ENCODE measurements around the gene MAL. TPM values are rescaled to one million over a fixed set of nuclear protein-coding genes. Genes with fewer than 3 reads are reported as not detected.

The MAL gene
- total RNA-seq, 1 donor from 2014 or later = 0.41 TPM

DNA sequence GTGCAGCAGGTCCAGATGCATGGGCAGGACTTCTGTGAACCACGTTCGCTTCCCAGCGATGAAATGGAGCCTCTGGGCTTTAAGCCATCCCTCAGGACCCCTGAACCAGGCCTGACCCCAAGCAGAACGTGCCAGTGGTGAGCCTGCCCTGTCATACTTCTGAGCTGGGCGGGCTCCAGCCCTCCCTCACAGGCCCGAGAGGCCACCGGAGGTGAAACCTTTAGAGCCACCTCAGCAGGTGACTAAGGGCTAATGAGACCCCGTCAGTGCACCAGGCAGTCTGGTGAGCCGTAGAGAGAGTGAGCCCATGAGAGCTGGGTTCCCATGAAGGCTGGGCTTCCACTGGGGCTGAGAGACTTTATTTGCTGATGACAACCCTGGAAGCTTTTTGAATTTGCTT lies 8.9 kb upstream of the MAL start:
- Histone ChIP-seq H3K36me3 (ENCODE audit: insufficient read depth, low read length) (no peaks in the 10 kb centered on the region), H2AFZ (ENCODE audit: low read depth, low read length) (no peak overlapping the region), H3K9ac (ENCODE audit: low read length) (no peak overlapping the region), H3K4me3 (ENCODE audit: insufficient read depth, low read depth, low read length) (no peak overlapping the region), H3K4me1 (ENCODE audit: insufficient read depth, low read length) (no peaks in the 10 kb centered on the region), H3K79me2 (ENCODE audit: insufficient read depth, low read length) (no peaks in the 10 kb centered on the region), H3K9me3 (ENCODE audit: insufficient read depth, low read depth, low read length) (no peaks in the 10 kb centered on the region), H3K27me3 (ENCODE audit: insufficient read depth, low read length) (peaks cover 16% of the 10 kb centered on the region), H3K27ac (ENCODE audit: low read depth, low read length) (no peak overlapping the region), H3K4me2 (ENCODE audit: low read length) (no peak overlapping the region), H4K20me1 (ENCODE audit: insufficient read depth, low read length) (no peaks in the 10 kb centered on the region)
- peaks cover 7% of the 10 kb centered on the region for H3K4me1 Mint-ChIP-seq (ENCODE audit: low read depth, unreplicated experiment)
- FAIRE-seq (no peak), DNase-seq (ENCODE audit: low read depth) (no peak)
- peaks cover 58% of the 10 kb centered on the region for H3K27me3 Mint-ChIP-seq (ENCODE audit: low read depth, unreplicated experiment)
- no peak overlapping the region for H3K4me3 Mint-ChIP-seq (ENCODE audit: unreplicated experiment)
- no peaks in the 10 kb centered on the region for H3K9me3 Mint-ChIP-seq (ENCODE audit: unreplicated experiment)
- H3K36me3 Mint-ChIP-seq (ENCODE audit: low read depth, unreplicated experiment) = no peaks in the 10 kb centered on the region
- H3K27ac Mint-ChIP-seq (ENCODE audit: unreplicated experiment) = no peak overlapping the region
- TF ChIP-seq EZH2 (IDR thresholded peaks at IDR 0.05; ENCODE audit: insufficient read depth, low read length) = no peak
- TF ChIP-seq, protein P1, sequence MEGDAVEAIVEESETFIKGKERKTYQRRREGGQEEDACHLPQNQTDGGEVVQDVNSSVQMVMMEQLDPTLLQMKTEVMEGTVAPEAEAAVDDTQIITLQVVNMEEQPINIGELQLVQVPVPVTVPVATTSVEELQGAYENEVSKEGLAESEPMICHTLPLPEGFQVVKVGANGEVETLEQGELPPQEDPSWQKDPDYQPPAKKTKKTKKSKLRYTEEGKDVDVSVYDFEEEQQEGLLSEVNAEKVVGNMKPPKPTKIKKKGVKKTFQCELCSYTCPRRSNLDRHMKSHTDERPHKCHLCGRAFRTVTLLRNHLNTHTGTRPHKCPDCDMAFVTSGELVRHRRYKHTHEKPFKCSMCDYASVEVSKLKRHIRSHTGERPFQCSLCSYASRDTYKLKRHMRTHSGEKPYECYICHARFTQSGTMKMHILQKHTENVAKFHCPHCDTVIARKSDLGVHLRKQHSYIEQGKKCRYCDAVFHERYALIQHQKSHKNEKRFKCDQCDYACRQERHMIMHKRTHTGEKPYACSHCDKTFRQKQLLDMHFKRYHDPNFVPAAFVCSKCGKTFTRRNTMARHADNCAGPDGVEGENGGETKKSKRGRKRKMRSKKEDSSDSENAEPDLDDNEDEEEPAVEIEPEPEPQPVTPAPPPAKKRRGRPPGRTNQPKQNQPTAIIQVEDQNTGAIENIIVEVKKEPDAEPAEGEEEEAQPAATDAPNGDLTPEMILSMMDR (IDR thresholded peaks at IDR 0.05; ENCODE audit: insufficient read depth, low read depth, low read length) = no peak

GRCh38 chr2:95017071-95017501 lies 8.4 kb upstream of the MAL start:
- Histone ChIP-seq H3K4me2 (ENCODE audit: low read length) (no peak overlapping the region), H3K4me3 (ENCODE audit: insufficient read depth, low read depth, low read length) (no peak overlapping the region), H3K27me3 (ENCODE audit: insufficient read depth, low read length) (peaks cover 16% of the 10 kb centered on the region), H3K9ac (ENCODE audit: low read length) (no peak overlapping the region), H3K4me1 (ENCODE audit: insufficient read depth, low read length) (no peaks in the 10 kb centered on the region), H3K9me3 (ENCODE audit: insufficient read depth, low read depth, low read length) (no peaks in the 10 kb centered on the region), H3K27ac (ENCODE audit: low read depth, low read length) (no peak overlapping the region), H4K20me1 (ENCODE audit: insufficient read depth, low read length) (no peaks in the 10 kb centered on the region), H2AFZ (ENCODE audit: low read depth, low read length) (no peak overlapping the region), H3K79me2 (ENCODE audit: insufficient read depth, low read length) (no peaks in the 10 kb centered on the region), H3K36me3 (ENCODE audit: insufficient read depth, low read length) (no peaks in the 10 kb centered on the region)
- no peak overlapping the region for H3K27ac Mint-ChIP-seq (ENCODE audit: unreplicated experiment)
- H3K36me3 Mint-ChIP-seq (ENCODE audit: low read depth, unreplicated experiment) = no peaks in the 10 kb centered on the region
- no peaks in the 10 kb centered on the region for H3K9me3 Mint-ChIP-seq (ENCODE audit: unreplicated experiment)
- H3K4me3 Mint-ChIP-seq (ENCODE audit: unreplicated experiment) = no peak overlapping the region
- FAIRE-seq = no peak
- peaks cover 7% of the 10 kb centered on the region for H3K4me1 Mint-ChIP-seq (ENCODE audit: low read depth, unreplicated experiment)
- TF ChIP-seq, protein P1 (IDR thresholded peaks at IDR 0.05; ENCODE audit: insufficient read depth, low read depth, low read length) = no peak
- no peak for TF ChIP-seq EZH2 (IDR thresholded peaks at IDR 0.05; ENCODE audit: insufficient read depth, low read length)
- no peak for DNase-seq (ENCODE audit: low read depth)
- peaks cover 63% of the 10 kb centered on the region for H3K27me3 Mint-ChIP-seq (ENCODE audit: low read depth, unreplicated experiment)

- Histone ChIP-seq H3K4me2 (ENCODE audit: low read length) (no peak overlapping the region), H3K36me3 (ENCODE audit: insufficient read depth, low read length) (no peaks in the 10 kb centered on the region), H3K27me3 (ENCODE audit: insufficient read depth, low read length) (peaks cover 20% of the 10 kb centered on the region), H3K9me3 (ENCODE audit: insufficient read depth, low read depth, low read length) (no peaks in the 10 kb centered on the region), H3K4me3 (ENCODE audit: insufficient read depth, low read depth, low read length) (no peak overlapping the region), H2AFZ (ENCODE audit: low read depth, low read length) (no peak overlapping the region), H3K79me2 (ENCODE audit: insufficient read depth, low read length) (no peaks in the 10 kb centered on the region), H4K20me1 (ENCODE audit: insufficient read depth, low read length) (no peaks in the 10 kb centered on the region), H3K9ac (ENCODE audit: low read length) (no peak overlapping the region), H3K27ac (ENCODE audit: low read depth, low read length) (no peak overlapping the region), H3K4me1 (ENCODE audit: insufficient read depth, low read length) (no peaks in the 10 kb centered on the region)
- Mint-ChIP-seq H3K27me3 (ENCODE audit: low read depth, unreplicated experiment) (peaks cover 70% of the 10 kb centered on the region), H3K4me1 (ENCODE audit: low read depth, unreplicated experiment) (peaks cover 3% of the 10 kb centered on the region), H3K36me3 (ENCODE audit: low read depth, unreplicated experiment) (no peaks in the 10 kb centered on the region), H3K4me3 (ENCODE audit: unreplicated experiment) (no peak overlapping the region), H3K27ac (ENCODE audit: unreplicated experiment) (no peak overlapping the region), H3K9me3 (ENCODE audit: unreplicated experiment) (no peaks in the 10 kb centered on the region)
- no peak for TF ChIP-seq EZH2 (IDR thresholded peaks at IDR 0.05; ENCODE audit: insufficient read depth, low read length)
- TF ChIP-seq, protein P1 (IDR thresholded peaks at IDR 0.05; ENCODE audit: insufficient read depth, low read depth, low read length) = no peak
- FAIRE-seq (no peak), DNase-seq (ENCODE audit: low read depth) (no peak)
Measured at GRCh38 chr2:95017836-95018235, 7.7 kb upstream of the MAL start.
